ENCODE results near the gene ZSCAN10.
"Not testable (repeated sequence)": the region's sequence is repeated elsewhere in the genome, so short reads cannot be mapped to it uniquely, and the experiment has no call there.

The ZSCAN10 gene

DNA sequence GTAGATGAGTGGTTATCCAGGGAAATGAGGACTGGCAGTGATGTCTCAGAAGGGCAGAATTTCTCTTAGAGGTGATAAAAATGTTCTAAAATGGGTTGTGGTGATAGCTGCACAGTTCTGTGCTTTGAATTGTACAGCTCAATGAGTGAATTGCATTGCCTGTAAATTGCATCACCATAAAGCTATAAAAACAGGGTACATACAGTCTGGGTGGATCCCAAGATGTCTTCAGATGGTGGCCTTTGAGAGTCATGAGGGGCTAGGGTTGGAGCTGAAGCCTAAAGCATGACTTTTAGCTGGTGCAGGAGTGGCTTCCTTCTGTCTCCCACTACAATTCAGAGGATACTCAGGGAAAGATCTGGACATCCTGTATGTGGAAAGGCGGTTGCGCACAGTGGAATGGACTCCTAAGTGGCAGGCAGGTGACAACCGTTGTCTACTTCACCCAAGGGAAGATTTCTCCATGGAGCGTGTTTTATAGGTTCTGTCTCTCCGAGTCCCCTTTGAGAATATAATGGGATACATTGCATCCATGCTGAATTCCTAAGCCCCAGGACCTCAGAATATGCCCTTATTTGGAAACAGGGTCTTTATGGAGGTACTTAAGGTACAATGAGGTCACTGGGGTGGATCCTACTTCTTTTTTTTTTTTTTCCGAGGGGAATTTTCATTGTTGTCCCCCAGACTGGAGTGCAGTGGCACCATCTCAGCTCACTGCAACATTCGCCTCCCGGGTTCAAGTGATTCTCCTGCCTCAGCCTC, 35.3 kb downstream of the ZSCAN10 start:
- DNase-seq (ENCODE audit: low read depth), result no peak

DNA sequence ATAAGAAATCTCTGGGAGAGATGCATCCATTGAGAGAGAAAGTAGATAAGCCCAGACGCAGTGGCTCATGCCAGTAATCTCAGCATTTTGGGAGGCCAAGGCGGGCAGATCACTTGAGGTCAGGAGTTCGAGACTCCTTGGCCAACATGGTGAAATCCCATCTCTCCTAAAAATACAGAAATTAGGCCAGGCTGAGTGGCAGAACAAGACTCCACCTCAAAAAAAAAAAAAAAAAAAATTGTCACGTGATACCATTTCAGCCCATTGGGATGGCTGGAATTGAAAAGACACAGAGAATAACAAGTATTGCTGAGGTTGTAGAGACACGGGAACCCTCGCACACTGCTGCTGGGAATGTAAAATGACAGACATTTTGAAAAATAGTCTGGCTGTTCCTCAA, 36.5 kb downstream of the ZSCAN10 start:
- no peak for DNase-seq (ENCODE audit: low read depth)

DNA sequence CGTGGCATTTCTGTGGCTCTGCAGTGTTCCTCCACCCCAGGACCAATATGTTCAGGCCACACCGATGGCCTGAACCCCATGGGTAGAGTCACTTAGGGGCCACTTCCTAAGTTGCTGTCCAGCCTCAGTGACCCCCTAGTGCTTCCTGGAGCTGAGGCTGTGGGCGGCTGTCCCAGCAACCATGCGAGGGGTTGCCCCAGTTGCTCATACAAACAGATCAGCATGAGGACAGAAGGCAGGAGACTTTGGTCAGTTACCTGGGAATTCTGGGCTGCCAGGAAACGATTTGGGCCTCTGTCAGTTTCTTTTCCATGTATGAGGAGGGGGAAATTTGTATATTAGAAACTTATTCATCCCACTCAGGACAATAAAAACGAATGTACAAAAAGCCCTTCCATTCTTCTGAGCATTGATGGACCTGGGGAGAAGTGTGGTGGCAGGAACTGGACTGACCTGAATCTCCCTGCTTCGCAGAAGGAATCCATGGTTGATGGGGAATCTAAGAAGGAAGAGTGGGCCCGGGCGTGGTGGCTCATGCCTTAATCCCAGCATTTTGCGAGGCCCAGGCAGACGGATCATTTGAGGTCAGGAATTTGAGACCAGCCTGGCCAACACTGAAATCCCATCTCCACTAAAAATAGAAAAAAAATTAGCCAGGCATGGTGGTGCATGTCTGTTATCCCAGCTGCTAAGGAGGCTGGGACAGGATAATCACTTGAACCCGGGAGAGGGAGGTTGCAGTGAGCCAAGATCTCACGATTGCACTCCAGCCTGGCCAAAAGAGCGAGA, 38.6 kb downstream of the ZSCAN10 start:
- DNase-seq (ENCODE audit: low read depth), result no peak

DNA sequence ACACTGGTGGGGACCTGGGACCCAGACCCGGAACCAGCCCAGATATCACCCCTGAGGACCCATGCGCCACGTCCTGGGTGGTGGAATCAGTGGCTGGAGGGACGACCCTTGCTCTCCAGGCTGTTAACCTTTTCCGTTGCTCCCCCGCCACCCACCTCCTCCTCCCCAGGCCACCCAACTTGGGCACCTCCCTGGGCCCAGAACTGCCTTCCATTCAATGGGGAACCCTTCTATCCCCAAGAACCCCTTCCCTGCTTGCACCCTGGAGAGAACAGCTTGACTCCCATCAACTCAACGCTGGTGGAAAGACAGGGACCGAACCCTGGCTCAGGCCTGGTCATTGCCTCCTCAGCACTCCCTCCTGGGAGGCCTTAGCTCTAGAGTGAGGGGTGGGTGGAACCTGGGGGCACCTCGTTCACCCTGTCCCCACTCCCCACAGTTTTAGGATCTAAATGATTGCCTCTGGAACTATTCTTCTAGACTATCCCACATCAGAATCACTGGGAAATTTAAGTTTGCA, 39.3 kb downstream of the ZSCAN10 start:
- no peak for DNase-seq (ENCODE audit: low read depth)

DNA sequence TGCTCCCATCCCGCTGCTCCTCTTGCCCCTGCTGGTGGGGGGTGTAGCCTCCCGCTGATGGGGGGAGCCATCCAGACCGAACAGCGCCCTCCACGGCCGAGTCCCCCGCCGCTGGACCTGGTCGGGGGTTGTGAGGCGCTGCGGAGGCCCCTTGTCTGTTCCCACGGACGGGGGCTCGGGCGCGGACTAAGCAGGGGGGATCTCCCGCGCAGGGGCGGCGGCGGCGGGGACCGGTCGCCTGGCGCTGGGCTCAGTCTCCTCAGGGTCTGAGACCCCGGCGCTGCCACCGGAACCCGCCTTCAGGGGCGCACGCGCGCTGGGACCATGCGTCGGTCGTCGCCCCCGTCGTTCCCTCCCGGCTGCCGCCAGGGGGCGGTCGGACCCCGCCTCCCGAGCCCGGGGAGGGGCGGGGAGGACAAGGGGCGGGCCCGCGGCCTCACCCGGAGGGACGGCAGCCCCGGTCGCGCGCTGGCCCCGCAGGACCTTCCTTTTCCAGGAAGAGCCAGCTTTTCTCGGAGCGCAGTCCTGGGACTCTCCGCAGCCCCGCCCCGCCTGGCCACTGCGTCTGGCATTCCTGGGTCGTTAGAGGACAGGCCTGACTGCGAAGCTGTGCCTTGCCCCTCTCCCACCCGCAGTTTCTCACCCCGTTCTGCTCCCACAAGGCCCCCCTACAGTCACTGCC, 39.9 kb downstream of the ZSCAN10 start:
- peak; percentile 84 for DNase-seq (ENCODE audit: low read depth)

DNA sequence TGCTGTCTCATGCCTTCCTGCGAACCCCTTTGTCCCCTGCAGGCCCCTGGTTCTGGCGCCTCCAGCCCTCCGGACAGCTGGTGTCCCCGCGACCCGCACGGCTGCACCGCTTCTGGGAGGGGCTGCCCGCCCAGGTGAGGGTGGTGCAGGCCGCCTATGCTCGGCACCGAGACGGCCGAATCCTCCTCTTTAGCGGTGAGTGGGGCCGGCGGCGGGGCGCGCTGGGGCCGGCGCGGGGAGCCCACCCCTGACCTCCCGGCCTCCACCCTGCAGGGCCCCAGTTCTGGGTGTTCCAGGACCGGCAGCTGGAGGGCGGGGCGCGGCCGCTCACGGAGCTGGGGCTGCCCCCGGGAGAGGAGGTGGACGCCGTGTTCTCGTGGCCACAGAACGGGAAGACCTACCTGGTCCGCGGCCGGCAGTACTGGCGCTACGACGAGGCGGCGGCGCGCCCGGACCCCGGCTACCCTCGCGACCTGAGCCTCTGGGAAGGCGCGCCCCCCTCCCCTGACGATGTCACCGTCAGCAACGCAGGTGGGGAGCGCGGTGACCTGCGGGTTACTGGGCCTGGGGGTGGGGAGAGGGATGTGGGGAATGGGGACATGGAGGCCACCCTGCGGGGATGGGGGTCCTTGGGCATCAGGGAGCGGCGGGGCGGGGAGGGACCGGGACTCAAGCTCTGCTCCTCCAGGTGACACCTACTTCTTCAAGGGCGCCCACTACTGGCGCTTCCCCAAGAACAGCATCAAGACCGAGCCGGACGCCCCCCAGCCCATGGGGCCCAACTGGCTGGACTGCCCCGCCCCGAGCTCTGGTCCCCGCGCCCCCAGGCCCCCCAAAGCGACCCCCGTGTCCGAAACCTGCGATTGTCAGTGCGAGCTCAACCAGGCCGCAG, 40.7 kb downstream of the ZSCAN10 start:
- no peak for DNase-seq (ENCODE audit: low read depth)

DNA sequence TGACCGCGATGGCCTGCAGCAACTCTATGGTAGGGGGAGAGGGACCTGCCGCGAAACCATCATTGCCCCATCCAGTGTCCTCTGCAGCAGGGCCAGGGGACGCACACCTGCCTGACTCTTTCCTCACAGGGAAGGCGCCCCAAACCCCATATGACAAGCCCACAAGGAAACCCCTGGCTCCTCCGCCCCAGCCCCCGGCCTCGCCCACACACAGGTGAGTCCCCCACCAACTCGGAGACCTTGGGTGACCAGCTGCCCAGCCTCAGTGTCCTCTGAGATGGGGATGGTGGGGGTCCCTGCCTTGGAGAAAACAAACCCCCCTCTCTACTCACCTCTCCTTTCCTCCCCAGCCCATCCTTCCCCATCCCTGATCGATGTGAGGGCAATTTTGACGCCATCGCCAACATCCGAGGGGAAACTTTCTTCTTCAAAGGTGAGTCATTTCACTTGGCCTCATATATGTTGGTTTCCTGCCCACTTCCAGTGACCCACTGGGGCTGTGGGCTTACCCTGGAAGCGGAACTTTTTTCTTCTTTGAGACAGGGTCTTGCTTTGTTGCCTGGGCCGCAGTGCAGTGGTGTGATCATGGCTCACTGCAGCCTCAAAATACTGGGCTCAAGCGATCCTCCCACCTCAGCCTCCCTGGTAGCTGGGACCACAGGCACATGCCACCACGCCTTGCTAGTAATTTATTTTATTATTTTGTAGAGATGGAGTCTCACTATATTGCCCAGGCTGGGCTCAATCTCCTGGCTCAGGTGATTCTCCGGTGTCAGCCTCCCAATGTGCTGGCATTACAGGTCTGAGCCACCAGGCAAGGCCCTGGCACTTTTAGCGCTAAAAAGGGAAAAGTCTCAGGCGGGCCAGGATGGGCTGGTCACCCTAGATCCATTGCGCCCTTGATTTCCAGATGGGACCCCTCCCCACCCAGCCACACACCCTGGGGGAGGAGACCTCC, 41.6 kb downstream of the ZSCAN10 start:
- no peak for DNase-seq (ENCODE audit: low read depth)

DNA sequence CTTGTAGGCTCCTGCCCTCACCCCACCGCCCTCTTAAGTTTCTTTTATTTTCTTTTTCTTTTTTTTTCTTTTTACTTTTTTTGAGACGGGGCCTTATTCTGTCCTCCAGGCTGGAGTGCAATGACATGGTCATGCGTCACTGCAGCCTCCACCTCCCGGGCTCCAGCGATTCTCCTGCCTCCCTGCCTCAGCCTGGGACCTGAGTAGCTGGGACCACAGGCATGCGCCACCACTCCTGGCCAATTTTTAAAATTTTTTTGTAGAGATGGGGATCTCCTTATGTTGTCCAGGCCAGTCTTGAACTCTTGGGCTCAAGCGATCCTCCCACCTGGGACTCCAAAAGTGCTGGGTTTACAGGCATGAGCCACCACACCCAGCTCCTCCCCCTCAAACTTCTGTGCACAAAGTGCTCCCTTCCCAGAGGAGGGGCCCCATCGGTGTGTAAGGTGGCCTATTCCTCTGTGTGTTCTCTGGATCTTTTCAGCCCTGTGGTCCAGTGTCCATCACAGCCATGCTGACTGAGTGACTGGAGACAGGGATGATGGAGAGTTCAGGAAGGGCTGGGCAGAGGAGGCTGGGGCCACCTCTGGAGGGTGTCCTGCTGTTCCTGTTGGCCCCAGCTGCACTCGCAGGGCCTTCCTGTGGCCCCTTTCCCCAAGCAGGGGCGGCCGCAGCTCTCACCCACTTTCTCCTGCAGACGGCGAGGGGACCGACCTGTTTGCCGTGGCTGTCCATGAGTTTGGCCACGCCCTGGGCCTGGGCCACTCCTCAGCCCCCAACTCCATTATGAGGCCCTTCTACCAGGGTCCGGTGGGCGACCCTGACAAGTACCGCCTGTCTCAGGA, 42.5 kb downstream of the ZSCAN10 start:
- no peak for DNase-seq (ENCODE audit: low read depth)

DNA sequence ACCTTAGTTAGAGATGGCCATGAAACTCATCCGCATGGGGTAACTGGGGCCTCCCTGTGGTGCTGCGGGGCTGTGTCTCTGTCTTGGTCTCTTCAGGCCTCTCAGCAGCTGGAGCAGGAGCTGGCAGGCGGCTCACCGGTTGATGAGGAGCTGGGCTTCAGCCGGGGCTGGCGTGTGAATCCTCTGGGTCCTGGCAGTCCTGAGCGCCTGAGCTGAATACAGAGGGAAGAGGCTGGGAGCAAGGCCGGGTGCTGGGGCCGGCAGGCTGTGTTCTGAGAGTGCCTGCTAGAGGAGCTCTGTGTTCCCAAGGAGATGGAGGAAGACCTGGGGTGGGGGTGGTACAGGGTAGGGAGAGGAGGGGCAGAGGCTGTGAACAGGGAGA, 43.4 kb downstream of the ZSCAN10 start:
- DNase-seq (ENCODE audit: low read depth), result not testable (repeated sequence)

DNA sequence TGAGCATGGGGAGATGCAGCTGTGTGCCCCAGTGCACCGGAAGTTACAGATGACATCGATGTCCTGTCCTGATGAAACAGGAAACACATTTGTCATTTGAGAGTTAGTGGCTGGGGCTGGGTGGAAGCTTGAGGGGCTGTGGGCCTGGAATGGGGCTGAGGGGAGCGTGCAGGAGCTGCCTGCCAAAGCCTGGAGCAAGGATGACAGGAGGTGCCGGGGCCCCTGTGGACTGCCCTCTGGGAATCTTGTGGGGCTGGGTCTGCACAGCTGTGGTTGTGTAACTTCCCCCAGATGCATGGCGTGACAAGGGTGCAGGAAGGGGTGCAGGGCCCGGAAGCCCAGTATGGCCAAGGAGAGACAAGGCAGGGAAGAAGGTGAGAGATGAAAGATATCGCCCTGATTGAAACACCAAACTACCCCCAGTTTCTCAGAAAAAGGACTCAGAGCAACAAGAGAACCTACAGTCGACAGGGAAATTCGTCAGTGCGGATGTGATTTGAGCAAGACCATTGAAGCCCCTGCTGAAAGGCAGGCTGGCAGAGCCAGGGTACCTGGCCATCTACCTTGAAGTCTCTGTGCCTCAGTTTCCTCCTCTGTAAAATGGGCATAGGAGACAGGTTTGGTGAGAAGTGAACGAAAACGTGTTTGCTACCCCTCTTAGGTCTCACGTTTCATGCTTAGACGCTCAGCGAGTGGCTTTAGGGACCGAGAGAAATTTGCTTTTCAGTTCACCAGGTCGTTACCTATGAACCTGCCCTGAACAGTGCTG, 43.9 kb downstream of the ZSCAN10 start:
- no peak for DNase-seq (ENCODE audit: low read depth)

DNA sequence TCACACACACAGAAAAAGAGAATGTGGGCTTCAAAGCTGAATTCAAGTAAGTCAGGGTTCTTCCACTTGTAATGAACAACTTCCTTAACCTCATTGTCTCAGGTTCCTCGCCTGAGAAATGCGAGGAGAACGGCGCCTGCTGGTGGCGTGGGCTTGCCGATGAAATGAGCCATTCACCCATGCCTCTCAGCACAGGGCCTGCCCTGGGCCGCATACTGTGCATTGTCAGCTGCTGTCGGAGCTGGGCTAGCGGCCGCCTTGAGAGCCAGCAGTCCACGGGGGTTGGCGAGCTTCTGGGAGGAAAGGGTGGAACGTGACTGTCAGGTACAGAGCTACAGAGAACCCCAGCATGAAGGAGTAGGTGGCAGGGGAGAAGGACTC, 45.8 kb downstream of the ZSCAN10 start:
- not testable (repeated sequence) for DNase-seq (ENCODE audit: low read depth)

DNA sequence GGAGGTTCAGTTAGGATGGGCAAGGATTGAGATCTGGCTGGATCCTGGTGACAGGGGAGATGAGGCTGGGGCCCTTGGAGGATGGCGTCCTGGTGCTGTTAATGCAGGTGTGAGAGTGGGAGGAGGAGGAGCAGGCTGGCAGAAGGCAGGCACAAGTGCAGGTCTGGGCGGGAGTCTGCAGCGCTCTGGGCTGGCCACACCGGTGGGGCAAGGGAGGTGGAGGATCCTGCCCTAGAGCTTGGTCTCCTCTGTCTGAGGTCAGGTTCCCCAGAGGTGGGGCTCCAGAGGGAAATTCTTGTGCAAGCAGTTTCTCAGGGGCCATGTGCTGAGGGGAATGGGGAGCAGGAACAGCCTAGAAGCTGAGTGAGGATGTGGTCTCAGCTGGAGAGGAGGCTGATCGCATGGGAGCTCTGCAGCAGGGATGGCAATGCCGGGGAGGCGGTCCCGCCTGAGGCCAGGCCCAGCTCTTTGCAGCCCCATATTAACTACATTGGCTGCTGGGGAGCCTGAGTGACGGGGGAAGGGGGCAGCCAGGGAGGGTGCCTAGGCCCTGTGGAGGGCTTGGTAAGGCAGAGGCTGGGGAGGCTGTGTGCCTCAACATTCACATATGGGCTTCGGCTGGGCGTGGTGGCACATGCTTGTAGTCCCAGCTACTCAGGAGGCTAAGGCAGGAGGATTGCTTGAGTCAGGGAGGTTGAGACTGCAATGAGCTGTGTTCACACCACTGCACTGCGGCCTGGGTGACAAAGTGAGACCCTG, 46.3 kb downstream of the ZSCAN10 start:
- not testable (repeated sequence) for DNase-seq (ENCODE audit: low read depth)

DNA sequence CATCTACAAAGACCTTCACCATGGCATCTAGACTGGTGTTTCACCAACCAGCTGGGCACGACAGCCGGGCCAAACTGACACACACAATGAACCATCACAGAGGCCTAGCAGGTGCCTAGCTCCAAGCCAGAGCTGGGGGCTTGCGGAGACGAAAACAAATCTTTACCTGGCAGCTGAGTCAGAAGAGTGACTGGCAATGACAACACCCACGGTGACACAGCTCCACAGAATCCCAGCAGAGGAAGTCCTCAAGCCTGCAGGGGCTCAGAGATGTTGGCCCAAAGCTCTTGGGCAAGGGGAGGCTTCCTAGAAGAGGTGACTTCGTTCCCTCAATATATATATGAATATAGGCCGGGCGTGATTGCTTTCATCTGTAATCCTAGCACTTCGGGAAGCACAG, 47.6 kb downstream of the ZSCAN10 start:
- no peak for DNase-seq (ENCODE audit: low read depth)

DNA sequence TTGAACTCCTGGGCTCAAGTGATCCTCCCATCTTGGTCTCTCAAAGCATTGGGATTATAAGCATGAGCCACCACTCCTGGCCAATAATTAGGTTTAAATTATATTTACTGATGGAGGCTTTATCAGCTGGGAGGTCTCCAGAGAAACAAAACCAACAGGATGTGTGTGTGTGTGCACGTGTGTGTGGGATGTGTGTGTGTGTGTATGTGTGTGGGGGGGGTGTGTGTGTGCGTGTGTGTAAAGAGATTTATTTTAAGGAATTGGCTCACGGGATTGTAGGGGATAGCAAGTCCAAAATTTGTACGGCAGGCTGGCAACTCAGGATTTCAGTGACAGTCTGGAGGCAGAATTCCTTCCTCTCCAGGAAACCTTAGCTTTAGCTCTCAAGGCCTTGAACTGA, 48.1 kb downstream of the ZSCAN10 start:
- no peak for DNase-seq (ENCODE audit: low read depth)

DNA sequence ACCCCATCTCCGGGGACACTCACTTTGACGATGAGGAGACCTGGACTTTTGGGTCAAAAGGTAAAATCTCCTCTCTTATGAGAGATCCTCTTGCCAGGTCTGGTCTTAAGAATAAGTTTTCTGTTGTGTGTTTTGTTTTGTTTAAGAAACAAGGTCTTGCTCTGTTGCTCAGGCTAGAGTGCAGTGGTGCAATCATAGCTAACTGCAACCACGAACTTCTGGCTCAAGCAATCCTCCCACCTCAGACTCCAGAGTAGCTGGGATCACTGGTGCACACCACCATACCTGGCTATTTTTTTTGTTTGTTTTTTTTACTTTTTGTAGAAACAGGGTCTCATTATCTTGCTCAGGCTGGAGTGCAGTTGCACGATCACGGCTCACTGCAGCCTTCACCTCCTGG, 48.6 kb downstream of the ZSCAN10 start:
- no peak for DNase-seq (ENCODE audit: low read depth)

DNA sequence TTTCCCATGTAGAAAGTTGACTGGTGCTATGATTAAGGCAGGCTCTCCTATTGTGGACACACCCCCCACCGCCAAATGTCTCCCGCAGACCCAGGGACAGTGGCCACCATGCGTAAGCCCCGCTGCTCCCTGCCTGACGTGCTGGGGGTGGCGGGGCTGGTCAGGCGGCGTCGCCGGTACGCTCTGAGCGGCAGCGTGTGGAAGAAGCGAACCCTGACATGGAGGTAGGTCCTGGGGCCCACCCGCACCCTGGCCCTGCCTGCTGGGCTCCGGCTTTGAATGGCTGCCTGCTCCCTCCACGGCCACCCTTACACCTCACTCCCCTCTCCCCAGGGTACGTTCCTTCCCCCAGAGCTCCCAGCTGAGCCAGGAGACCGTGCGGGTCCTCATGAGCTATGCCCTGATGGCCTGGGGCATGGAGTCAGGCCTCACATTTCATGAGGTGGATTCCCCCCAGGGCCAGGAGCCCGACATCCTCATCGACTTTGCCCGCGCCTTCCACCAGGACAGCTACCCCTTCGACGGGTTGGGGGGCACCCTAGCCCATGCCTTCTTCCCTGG, 49.1 kb downstream of the ZSCAN10 start:
- no peak for DNase-seq (ENCODE audit: low read depth)

DNA sequence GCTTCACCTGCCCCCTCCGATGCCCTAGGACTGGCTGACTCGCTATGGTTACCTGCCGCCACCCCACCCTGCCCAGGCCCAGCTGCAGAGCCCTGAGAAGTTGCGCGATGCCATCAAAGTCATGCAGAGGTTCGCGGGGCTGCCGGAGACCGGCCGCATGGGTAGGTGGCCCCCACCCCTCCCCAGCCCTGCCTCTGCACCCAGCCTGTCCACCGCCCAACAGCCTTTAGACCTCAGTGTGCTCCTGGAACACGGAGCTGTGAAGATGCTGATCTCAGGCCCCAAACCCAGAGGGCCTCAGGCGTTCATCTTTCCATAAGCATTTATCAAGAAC, 51.7 kb downstream of the ZSCAN10 start:
- no peak for DNase-seq (ENCODE audit: low read depth)

All from activated T-cell treated with anti-CD3 and anti-CD28 coated beads for 24 hours (primary cell).